ENCODE measurements around the gene EFCAB6. TPM values are rescaled to one million over a fixed set of nuclear protein-coding genes. Genes with fewer than 3 reads are reported as not detected.

EFCAB6 gene
- total and polyA plus RNA-seq, 2 donors (not counting 3 experiments of a cell fraction or from before 2014, with no cell fraction given) = 0.07 to 0.31 TPM

DNA sequence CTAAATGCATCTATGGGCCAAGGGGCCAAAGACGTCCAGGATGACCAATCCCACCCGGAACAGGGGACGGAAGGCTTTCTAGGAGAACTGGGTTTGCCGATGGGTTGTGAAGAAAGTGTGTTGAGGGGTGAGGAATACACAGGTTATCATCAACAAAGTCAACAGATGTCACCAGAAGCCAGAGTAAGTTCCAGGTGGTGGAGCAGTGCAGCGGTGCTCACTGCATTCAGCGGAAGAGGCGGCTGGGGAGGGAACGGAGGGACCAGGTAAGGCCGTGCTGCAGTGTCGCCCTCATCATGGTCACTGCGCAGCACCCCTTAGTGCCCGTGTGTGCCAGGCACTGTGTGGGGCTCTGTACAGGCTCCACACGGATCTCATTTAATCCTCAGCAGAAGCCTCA is 176.0 kb downstream of the EFCAB6 start:
- H3K36me3 ChIP-seq (ENCODE audit: control insufficient read depth in 2 of 2, extremely low read depth in 1 of 2, insufficient read depth in 2 of 2, low read length in 2 of 2) = no peaks in the 10 kb centered on the region
- POLR2A ChIA-PET = no interaction called here
- intact Hi-C loops (cut with micrococcal nuclease) (no loop called here), dilution Hi-C loops (cut with MboI; ENCODE audit: extremely low pct_ligation_motif_present, low sequenced_read_pairs) (no loop called here)
- CTCF ChIA-PET = no interaction called here
- FAIRE-seq (no peak), DNase-seq (ENCODE audit: low read depth, low spot score) (no peak)
- no TSS peak for BruUV-seq (replicated peaks)
- H3K9me1 ChIP-seq (replicated peaks; ENCODE audit: control insufficient read depth, extremely low read depth, insufficient read depth, low read length) = no peaks in the 10 kb centered on the region
- no peaks in the 10 kb centered on the region for H3K79me2 ChIP-seq (ENCODE audit: control insufficient read depth, insufficient read depth, low read length)
- H3K4me2 ChIP-seq (ENCODE audit: insufficient read depth, low read length) = no peak overlapping the region
- H3K4me1 ChIP-seq (ENCODE audit: control insufficient read depth, extremely low read depth, insufficient read depth, low read length) = no peaks in the 10 kb centered on the region
- peaks cover 2% of the 10 kb centered on the region for H3K9me3 ChIP-seq (replicated peaks; ENCODE audit: control insufficient read depth, insufficient read depth, low read length)
- H3K9ac ChIP-seq (replicated peaks; ENCODE audit: extremely low read depth, insufficient read depth, low read length) = no peak overlapping the region
- TF ChIP-seq JUN (IDR thresholded peaks at IDR 0.05; ENCODE audit: borderline replicate concordance, insufficient read depth, insufficient read length, low read depth) = no peak
- TF ChIP-seq POLR2AphosphoS5 (IDR thresholded peaks at IDR 0.05; ENCODE audit: insufficient read depth, low read depth, low read length) = no peak
- TF ChIP-seq, protein P1, sequence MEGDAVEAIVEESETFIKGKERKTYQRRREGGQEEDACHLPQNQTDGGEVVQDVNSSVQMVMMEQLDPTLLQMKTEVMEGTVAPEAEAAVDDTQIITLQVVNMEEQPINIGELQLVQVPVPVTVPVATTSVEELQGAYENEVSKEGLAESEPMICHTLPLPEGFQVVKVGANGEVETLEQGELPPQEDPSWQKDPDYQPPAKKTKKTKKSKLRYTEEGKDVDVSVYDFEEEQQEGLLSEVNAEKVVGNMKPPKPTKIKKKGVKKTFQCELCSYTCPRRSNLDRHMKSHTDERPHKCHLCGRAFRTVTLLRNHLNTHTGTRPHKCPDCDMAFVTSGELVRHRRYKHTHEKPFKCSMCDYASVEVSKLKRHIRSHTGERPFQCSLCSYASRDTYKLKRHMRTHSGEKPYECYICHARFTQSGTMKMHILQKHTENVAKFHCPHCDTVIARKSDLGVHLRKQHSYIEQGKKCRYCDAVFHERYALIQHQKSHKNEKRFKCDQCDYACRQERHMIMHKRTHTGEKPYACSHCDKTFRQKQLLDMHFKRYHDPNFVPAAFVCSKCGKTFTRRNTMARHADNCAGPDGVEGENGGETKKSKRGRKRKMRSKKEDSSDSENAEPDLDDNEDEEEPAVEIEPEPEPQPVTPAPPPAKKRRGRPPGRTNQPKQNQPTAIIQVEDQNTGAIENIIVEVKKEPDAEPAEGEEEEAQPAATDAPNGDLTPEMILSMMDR (IDR thresholded peaks at IDR 0.05; ENCODE audit: extremely low read depth in 1 of 2, insufficient read depth in 1 of 2, low read depth in 1 of 2, low read length in 2 of 2) = no peak
- no peak for TF ChIP-seq FOS (IDR thresholded peaks at IDR 0.05; ENCODE audit: borderline replicate concordance, insufficient read depth, low read length)
- TF ChIP-seq GATA2 (IDR thresholded peaks at IDR 0.05; ENCODE audit: insufficient read depth, insufficient read length, low read depth, low read length) = no peak
- TF ChIP-seq POLR2A (IDR thresholded peaks at IDR 0.05; ENCODE audit: low read depth, low read length) = no peak
- TF ChIP-seq, protein P2, sequence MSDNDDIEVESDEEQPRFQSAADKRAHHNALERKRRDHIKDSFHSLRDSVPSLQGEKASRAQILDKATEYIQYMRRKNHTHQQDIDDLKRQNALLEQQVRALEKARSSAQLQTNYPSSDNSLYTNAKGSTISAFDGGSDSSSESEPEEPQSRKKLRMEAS (IDR thresholded peaks at IDR 0.05; ENCODE audit: insufficient read depth, insufficient read length) = no peak
- TF ChIP-seq MYC (IDR thresholded peaks at IDR 0.05; ENCODE audit: low read depth, low read length) = no peak
- no peak for TF ChIP-seq EZH2 (IDR thresholded peaks at IDR 0.05; ENCODE audit: borderline replicate concordance, low read depth, low read length, severe bottlenecking)
- no peak overlapping the region for H3K4me3 ChIP-seq (replicated peaks in 1 of 3; ENCODE audit: insufficient read depth in 1 of 3, low read depth in 1 of 3, low read length in 3 of 3)
- H3K27ac ChIP-seq (ENCODE audit: insufficient read depth, low read depth, low read length) = no peak overlapping the region
- H3K27me3 ChIP-seq (ENCODE audit: control insufficient read depth in 2 of 2, insufficient read depth in 2 of 2, low read length in 2 of 2) = no peaks in the 10 kb centered on the region
- no peak overlapping the region for H2AFZ ChIP-seq (ENCODE audit: low read depth, low read length)
- no peaks in the 10 kb centered on the region for H4K20me1 ChIP-seq (replicated peaks; ENCODE audit: control insufficient read depth, extremely low read depth, insufficient read depth, low read length)

Data from endothelial cell of umbilical vein (primary cell).